Fibroblast of the aortic adventitia (primary cell): ENCODE data around the gene PTPRB. TPM values are rescaled to one million over a fixed set of nuclear protein-coding genes. Genes with fewer than 3 reads are reported as not detected.

Experiments
- DNase-seq: peaks from one replicate; pipeline ENCODE4 v3.0.0-alpha.2; 2010; ENCODE audit warnings: low read depth
- H3K4me3 ChIP-seq: 2 replicates; pipeline ENCODE4 v1.5.1; 2011; ENCODE audit warnings: low read depth, mild to moderate bottlenecking, control low read depth, low read length, moderate library complexity
- CTCF ChIP-seq: IDR thresholded peaks from 2 replicates; pipeline ENCODE4 v1.5.1; 2011; ENCODE audit warnings: mild to moderate bottlenecking, low read length, control low read depth, inconsistent platforms; ENCODE audit not compliant: insufficient read depth
- total RNA-seq: library from RNA; depleted of rRNA; stranded (reverse); fragments of >200 nt; gene quantifications from 2 replicates; pipeline ENCODE4 v1.2.3, GENCODE V29; 2012; ENCODE audit warnings: low replicate concordance

The PTPRB gene
- total RNA-seq, 1 donor: 3.6 TPM

GRCh38 chr12:70487440-70487839, 149.8 kb downstream of the PTPRB start:
- DNase-seq: no peak
- no peak overlapping the region for H3K4me3 ChIP-seq

GRCh38 chr12:70486588-70486987, 150.6 kb downstream of the PTPRB start:
- no peak overlapping the region for H3K4me3 ChIP-seq
- no peak for DNase-seq
- no peak for TF ChIP-seq CTCF

More at GRCh38 chr12:70487440-70487839, 149.8 kb downstream of the PTPRB start:
- TF ChIP-seq CTCF: no peak

GRCh38 chr12:70485704-70486103, 151.5 kb downstream of the PTPRB start:
- H3K4me3 ChIP-seq: no peak overlapping the region
- TF ChIP-seq CTCF: no peak
- no peak for DNase-seq

GRCh38 chr12:70484464-70484863, 152.8 kb downstream of the PTPRB start:
- no peak for TF ChIP-seq CTCF
- DNase-seq: no peak
- no peak overlapping the region for H3K4me3 ChIP-seq

GRCh38 chr12:70482764-70483163, 154.5 kb downstream of the PTPRB start:
- no peak for DNase-seq
- TF ChIP-seq CTCF: no peak
- no peak overlapping the region for H3K4me3 ChIP-seq

GRCh38 chr12:70469221-70469820, 167.9 kb downstream of the PTPRB start:
- H3K4me3 ChIP-seq: no peak overlapping the region
- DNase-seq: no peak
- no peak for TF ChIP-seq CTCF

- H3K4me3 ChIP-seq: no peak overlapping the region
- no peak for DNase-seq
- TF ChIP-seq CTCF: no peak
These were observed 168.5 kb downstream of the PTPRB start for GRCh38 chr12:70468741-70469140.
